ENCODE results near the gene EGF.
A peak's percentile ranks its signal among the peaks of the same experiment; 100 is the strongest.

Gene EGF

GRCh38 chr4:109982521-109982920, 69.8 kb downstream of the EGF start:
- WGBS, result no CpG with 5 or more reads among the region's 3 CpGs
- Histone ChIP-seq H3K27ac (ENCODE audit: low read length, poor library complexity, severe bottlenecking) (no peak overlapping the region), H4K8ac (ENCODE audit: low read length) (no peak overlapping the region), H3K18ac (ENCODE audit: low read depth in 1 of 2, low read length in 2 of 2) (no peak overlapping the region), H3K79me1 (replicated peaks; ENCODE audit: low read length, poor library complexity, severe bottlenecking) (no peaks in the 10 kb centered on the region), H2BK5ac (ENCODE audit: low read depth, low read length, poor library complexity, severe bottlenecking) (no peak overlapping the region), H3K36me3 (ENCODE audit: control insufficient read depth in 1 of 2, insufficient read depth in 2 of 2, low read depth in 1 of 2, low read length in 2 of 2) (no peaks in the 10 kb centered on the region), H2BK12ac (ENCODE audit: low read length in 2 of 2) (no peak overlapping the region), H3K4me1 (ENCODE audit: control insufficient read depth, insufficient read depth, low read depth, low read length) (peaks cover 3% of the 10 kb centered on the region), H4K91ac (ENCODE audit: low read length) (no peak overlapping the region), H3K23ac (ENCODE audit: low read length in 2 of 2) (no peak overlapping the region), H2AK5ac (ENCODE audit: low read length, severe bottlenecking) (no peak overlapping the region), H3K14ac (ENCODE audit: low read length in 2 of 2) (no peak overlapping the region), H2AFZ (ENCODE audit: low read depth, low read length) (no peak overlapping the region), H3K4me2 (ENCODE audit: low read length, poor library complexity, severe bottlenecking) (no peak overlapping the region), H3K4ac (ENCODE audit: low read depth in 1 of 2, low read length in 2 of 2) (no peak overlapping the region), H3K4me3 (ENCODE audit: insufficient read depth in 1 of 2, low read depth in 1 of 2, low read length in 2 of 2) (no peak overlapping the region), H2BK15ac (ENCODE audit: low read depth, poor library complexity, severe bottlenecking) (no peak overlapping the region), H3K9me3 (ENCODE audit: control insufficient read depth, low read length) (no peaks in the 10 kb centered on the region), H3K9ac (ENCODE audit: low read length) (no peak overlapping the region), H3K27me3 (ENCODE audit: control insufficient read depth in 1 of 2, insufficient read depth in 1 of 2, low read length in 2 of 2) (no peaks in the 10 kb centered on the region), H2BK120ac (ENCODE audit: low read depth, low read length) (no peak overlapping the region)
- no peak for DNase-seq

DNA sequence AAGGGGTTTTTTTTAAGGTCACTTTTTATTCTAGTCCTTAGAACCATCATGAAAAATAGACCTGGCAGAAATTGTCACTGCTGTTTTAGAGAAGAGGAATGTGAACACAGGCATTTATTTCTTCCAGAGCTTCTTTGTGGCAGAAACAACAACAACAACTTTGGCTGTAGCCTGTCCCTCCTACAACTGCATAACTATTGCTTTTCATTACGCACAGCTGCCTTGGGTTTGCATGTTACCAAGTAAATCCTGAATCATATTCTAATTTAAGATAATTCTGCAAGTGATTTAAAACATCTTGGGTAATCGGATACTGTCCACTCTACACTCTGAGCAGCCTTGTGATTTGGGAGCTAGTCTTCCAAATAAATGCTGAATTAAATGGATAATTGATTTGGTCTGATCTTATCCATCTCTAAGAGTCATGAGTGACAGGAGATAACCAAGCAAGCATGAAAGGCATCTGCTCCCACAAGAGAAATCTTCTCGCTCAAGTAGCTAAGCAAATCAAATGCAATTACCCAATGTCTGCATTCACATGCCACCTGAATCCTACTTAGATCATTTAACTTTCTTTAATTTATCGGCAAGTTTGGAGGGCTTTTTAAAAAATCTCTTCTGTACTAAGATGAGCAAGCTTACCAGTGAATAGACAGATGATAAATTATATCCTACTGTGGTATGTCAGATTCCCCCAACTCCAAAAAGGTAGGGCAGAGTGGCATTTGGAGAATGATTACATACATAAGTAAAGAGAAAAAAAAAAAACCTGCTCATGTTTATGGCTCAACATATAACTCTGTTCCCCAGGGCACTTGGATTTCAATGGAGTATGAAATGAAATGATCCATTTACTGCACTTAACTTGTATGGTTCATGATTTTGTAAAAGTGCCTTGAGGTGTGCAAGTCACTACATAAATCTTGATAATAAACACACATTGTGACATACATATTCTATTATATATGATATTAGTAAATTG, 73.6 kb downstream of the EGF start:
- no peak for DNase-seq
- no peak overlapping the region for H3K4me2 ChIP-seq (ENCODE audit: low read length, poor library complexity, severe bottlenecking)

GRCh38 chr4:109989044-109989443, 76.4 kb downstream of the EGF start:
- no peak overlapping the region for H2AFZ ChIP-seq (ENCODE audit: low read depth, low read length)
- H2AK5ac ChIP-seq (ENCODE audit: low read length, severe bottlenecking), result no peak overlapping the region
- H3K9ac ChIP-seq (ENCODE audit: low read length), result no peak overlapping the region
- H2BK120ac ChIP-seq (ENCODE audit: low read depth, low read length), result no peak overlapping the region
- no peak overlapping the region for H3K27ac ChIP-seq (ENCODE audit: low read length, poor library complexity, severe bottlenecking)
- no peak overlapping the region for H4K91ac ChIP-seq (ENCODE audit: low read length)
- no peaks in the 10 kb centered on the region for H3K27me3 ChIP-seq (ENCODE audit: control insufficient read depth in 1 of 2, insufficient read depth in 1 of 2, low read length in 2 of 2)
- H3K79me1 ChIP-seq (replicated peaks; ENCODE audit: low read length, poor library complexity, severe bottlenecking), result no peaks in the 10 kb centered on the region
- no peak overlapping the region for H3K23ac ChIP-seq (ENCODE audit: low read length in 2 of 2)
- H2BK5ac ChIP-seq (ENCODE audit: low read depth, low read length, poor library complexity, severe bottlenecking), result no peak overlapping the region
- H3K4me1 ChIP-seq (ENCODE audit: control insufficient read depth, insufficient read depth, low read depth, low read length), result no peaks in the 10 kb centered on the region
- H3K36me3 ChIP-seq (ENCODE audit: control insufficient read depth in 1 of 2, insufficient read depth in 2 of 2, low read depth in 1 of 2, low read length in 2 of 2), result no peaks in the 10 kb centered on the region
- H3K9me3 ChIP-seq (ENCODE audit: control insufficient read depth, low read length), result no peaks in the 10 kb centered on the region
- no peak for DNase-seq
- peak overlapping the region; percentile 24 for H4K8ac ChIP-seq (ENCODE audit: low read length)
- no peak overlapping the region for H3K4me3 ChIP-seq (ENCODE audit: insufficient read depth in 1 of 2, low read depth in 1 of 2, low read length in 2 of 2)
- 87% methylated on average over 13 of the region's 13 CpGs for WGBS
- no peak overlapping the region for H3K14ac ChIP-seq (ENCODE audit: low read length in 2 of 2)
- H2BK12ac ChIP-seq (ENCODE audit: low read length in 2 of 2), result no peak overlapping the region
- no peak overlapping the region for H3K4me2 ChIP-seq (ENCODE audit: low read length, poor library complexity, severe bottlenecking)
- H3K4ac ChIP-seq (ENCODE audit: low read depth in 1 of 2, low read length in 2 of 2), result no peak overlapping the region
- no peak overlapping the region for H3K18ac ChIP-seq (ENCODE audit: low read depth in 1 of 2, low read length in 2 of 2)
- no peak overlapping the region for H2BK15ac ChIP-seq (ENCODE audit: low read depth, poor library complexity, severe bottlenecking)

More for the DNA sequence above, 73.6 kb downstream of the EGF start:
- Histone ChIP-seq H3K79me1 (replicated peaks; ENCODE audit: low read length, poor library complexity, severe bottlenecking) (no peaks in the 10 kb centered on the region), H2BK15ac (ENCODE audit: low read depth, poor library complexity, severe bottlenecking) (no peak overlapping the region), H4K8ac (ENCODE audit: low read length) (no peak overlapping the region), H2BK5ac (ENCODE audit: low read depth, low read length, poor library complexity, severe bottlenecking) (no peak overlapping the region), H4K91ac (ENCODE audit: low read length) (no peak overlapping the region), H2BK12ac (ENCODE audit: low read length in 2 of 2) (no peak overlapping the region), H3K4ac (ENCODE audit: low read depth in 1 of 2, low read length in 2 of 2) (no peak overlapping the region), H3K36me3 (ENCODE audit: control insufficient read depth in 1 of 2, insufficient read depth in 2 of 2, low read depth in 1 of 2, low read length in 2 of 2) (no peaks in the 10 kb centered on the region), H3K27me3 (ENCODE audit: control insufficient read depth in 1 of 2, insufficient read depth in 1 of 2, low read length in 2 of 2) (no peaks in the 10 kb centered on the region), H3K27ac (ENCODE audit: low read length, poor library complexity, severe bottlenecking) (no peak overlapping the region), H3K4me1 (ENCODE audit: control insufficient read depth, insufficient read depth, low read depth, low read length) (peaks cover 1% of the 10 kb centered on the region), H3K9ac (ENCODE audit: low read length) (peak overlapping the region; percentile 48), H3K4me3 (ENCODE audit: insufficient read depth in 1 of 2, low read depth in 1 of 2, low read length in 2 of 2) (no peak overlapping the region), H2BK120ac (ENCODE audit: low read depth, low read length) (no peak overlapping the region), H3K14ac (ENCODE audit: low read length in 2 of 2) (no peak overlapping the region), H3K9me3 (ENCODE audit: control insufficient read depth, low read length) (no peaks in the 10 kb centered on the region), H3K18ac (ENCODE audit: low read depth in 1 of 2, low read length in 2 of 2) (no peak overlapping the region), H2AFZ (ENCODE audit: low read depth, low read length) (no peak overlapping the region), H3K23ac (ENCODE audit: low read length in 2 of 2) (no peak overlapping the region), H2AK5ac (ENCODE audit: low read length, severe bottlenecking) (no peak overlapping the region)
- WGBS, result 100% methylated on average over 2 of the region's 4 CpGs

- WGBS, result 90% methylated on average over 3 of the region's 6 CpGs
- no peak overlapping the region for H3K4me3 ChIP-seq (ENCODE audit: insufficient read depth in 1 of 2, low read depth in 1 of 2, low read length in 2 of 2)
- no peak overlapping the region for H4K8ac ChIP-seq (ENCODE audit: low read length)
- H3K14ac ChIP-seq (ENCODE audit: low read length in 2 of 2), result no peak overlapping the region
- no peak for DNase-seq
- H3K23ac ChIP-seq (ENCODE audit: low read length in 2 of 2), result no peak overlapping the region
- no peak overlapping the region for H2AFZ ChIP-seq (ENCODE audit: low read depth, low read length)
- no peak overlapping the region for H3K9ac ChIP-seq (ENCODE audit: low read length)
- no peak overlapping the region for H3K4me2 ChIP-seq (ENCODE audit: low read length, poor library complexity, severe bottlenecking)
- H3K18ac ChIP-seq (ENCODE audit: low read depth in 1 of 2, low read length in 2 of 2), result no peak overlapping the region
- no peak overlapping the region for H3K4ac ChIP-seq (ENCODE audit: low read depth in 1 of 2, low read length in 2 of 2)
- H2BK12ac ChIP-seq (ENCODE audit: low read length in 2 of 2), result no peak overlapping the region
- no peaks in the 10 kb centered on the region for H3K79me1 ChIP-seq (replicated peaks; ENCODE audit: low read length, poor library complexity, severe bottlenecking)
- no peak overlapping the region for H3K27ac ChIP-seq (ENCODE audit: low read length, poor library complexity, severe bottlenecking)
- H3K9me3 ChIP-seq (ENCODE audit: control insufficient read depth, low read length), result no peaks in the 10 kb centered on the region
- H2BK120ac ChIP-seq (ENCODE audit: low read depth, low read length), result no peak overlapping the region
- H2BK5ac ChIP-seq (ENCODE audit: low read depth, low read length, poor library complexity, severe bottlenecking), result no peak overlapping the region
- no peaks in the 10 kb centered on the region for H3K36me3 ChIP-seq (ENCODE audit: control insufficient read depth in 1 of 2, insufficient read depth in 2 of 2, low read depth in 1 of 2, low read length in 2 of 2)
- peaks cover 0 to 4% of the 10 kb centered on the region in 2 experiments for H3K27me3 ChIP-seq (ENCODE audit: control insufficient read depth in 1 of 2, insufficient read depth in 1 of 2, low read length in 2 of 2)
- no peaks in the 10 kb centered on the region for H3K4me1 ChIP-seq (ENCODE audit: control insufficient read depth, insufficient read depth, low read depth, low read length)
- H2AK5ac ChIP-seq (ENCODE audit: low read length, severe bottlenecking), result no peak overlapping the region
- H4K91ac ChIP-seq (ENCODE audit: low read length), result no peak overlapping the region
- no peak overlapping the region for H2BK15ac ChIP-seq (ENCODE audit: low read depth, poor library complexity, severe bottlenecking)
Measured at GRCh38 chr4:109989618-109990017, 76.9 kb downstream of the EGF start.

All from mesenchymal stem cell (in vitro differentiated cells and primary cell).